Activated T-helper 9 cell treated with anti-CD3 and anti-CD28 coated beads, Interleukin-2, amount 50 U/mL, for 16 hours (primary cell): Measurements from ENCODE around the gene EDNRB.
"Not testable (repeated sequence)": the region's sequence is repeated elsewhere in the genome, so short reads cannot be mapped to it uniquely, and the experiment has no call there.

ENCODE experiments used
- DNase-seq: peaks from one replicate; pipeline ENCODE4 v3.0.0-alpha.2; 2020; ENCODE audit warnings: low read depth

Gene EDNRB

DNA sequence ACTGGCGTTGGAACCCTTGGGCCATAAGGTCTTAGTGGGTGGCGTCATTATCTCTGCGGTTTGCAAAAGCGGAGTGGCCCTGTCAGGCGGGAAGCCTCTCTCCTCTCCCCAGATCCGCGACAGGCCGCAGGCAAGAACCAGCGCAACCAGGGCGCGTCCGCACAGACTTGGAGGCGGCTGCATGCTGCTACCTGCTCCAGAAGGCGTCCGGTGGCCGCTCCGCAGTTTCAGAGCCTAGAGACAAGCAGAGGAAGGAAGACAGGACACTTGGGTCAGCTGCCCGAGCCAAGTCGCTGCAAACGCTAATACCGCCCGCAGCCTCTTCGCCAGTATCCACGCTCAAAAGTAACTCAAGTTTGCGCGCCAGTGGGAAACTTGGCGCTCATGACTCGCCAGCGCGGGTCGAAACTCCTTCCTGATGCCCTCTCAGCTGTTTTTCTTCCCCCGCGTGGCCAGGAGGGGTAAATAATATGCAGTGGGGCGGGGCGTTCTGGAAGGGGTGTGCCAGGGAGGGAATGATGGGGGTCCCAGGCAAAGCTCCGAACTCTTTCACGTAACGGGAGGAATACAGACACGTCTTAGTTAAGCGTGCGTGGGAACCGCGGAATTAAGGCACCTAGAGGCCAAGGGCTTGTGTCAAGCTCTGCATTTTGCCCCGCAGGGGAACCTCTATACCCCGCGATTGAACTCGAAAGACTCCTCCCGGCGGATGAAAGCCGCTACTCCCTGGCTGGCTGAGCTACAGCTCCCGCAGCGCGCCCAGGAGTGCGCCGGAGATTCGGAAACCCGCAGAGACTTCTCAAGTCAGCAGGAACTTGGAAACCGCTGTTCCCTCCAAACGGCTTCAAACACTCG is at the start of gene EDNRB:
TSS of gene EDNRB (minus strand) at position 441 of the 855 bp plus-strand sequence. CDS start at position 183, 258 bp downstream.
- DNase-seq, result no peak

DNA sequence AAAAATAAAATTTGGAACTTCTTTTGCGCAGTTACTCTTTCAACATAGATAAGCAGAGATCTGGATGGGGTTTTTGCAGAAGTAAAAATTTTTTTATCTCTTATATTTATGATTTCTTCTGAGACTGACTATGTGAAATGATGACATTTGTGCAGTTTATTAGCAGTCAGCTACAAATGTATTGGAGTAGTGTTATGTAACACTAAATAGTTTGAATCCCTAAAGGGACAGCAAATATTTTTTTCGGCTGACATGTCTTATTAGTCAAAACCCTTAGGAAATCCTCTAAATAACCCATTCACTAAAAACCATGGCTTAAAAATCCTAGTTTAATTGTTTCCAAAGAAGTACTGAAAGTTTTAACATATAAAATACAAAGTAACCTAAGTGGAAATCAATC is 48.0 kb upstream of the EDNRB start:
- no peak for DNase-seq

DNA sequence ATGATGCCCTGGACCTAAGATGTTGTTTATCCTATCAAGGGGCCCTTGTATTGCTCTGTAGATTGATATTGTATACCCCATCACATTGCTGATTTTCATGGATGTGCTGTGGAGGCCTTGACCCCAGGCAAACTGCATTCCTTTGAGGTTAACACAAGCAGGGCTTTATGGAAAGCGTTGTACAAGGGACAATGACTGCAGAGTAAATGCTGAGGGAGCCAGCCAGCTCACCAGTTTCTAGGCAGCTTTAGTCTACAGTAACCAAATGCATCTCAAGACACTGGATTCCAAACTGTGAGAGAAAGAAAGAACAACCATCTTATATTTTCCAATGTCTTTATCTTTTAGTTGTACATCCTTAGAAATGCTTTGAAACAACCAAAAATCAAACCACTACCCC is 34.1 kb upstream of the EDNRB start:
- DNase-seq, result no peak

DNA sequence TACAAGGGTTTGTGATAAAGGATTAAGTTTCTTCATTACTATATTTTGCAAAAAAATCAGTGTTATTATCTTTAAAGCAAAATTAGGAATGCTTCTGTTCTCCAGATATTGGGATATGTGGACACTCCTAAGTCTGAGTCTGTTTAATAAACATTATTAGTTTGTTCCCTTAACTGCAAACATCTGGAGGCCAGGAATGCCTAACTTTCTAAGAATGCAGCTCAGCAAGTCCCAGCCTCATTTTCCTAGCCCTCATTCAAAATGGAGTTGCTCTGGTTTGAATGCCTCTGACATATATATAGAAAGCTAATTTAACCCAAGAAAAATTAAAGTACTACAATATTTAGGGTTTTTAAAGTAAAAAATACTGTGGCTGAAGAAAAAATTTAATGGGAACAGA is 33.6 kb upstream of the EDNRB start:
- no peak for DNase-seq

DNA sequence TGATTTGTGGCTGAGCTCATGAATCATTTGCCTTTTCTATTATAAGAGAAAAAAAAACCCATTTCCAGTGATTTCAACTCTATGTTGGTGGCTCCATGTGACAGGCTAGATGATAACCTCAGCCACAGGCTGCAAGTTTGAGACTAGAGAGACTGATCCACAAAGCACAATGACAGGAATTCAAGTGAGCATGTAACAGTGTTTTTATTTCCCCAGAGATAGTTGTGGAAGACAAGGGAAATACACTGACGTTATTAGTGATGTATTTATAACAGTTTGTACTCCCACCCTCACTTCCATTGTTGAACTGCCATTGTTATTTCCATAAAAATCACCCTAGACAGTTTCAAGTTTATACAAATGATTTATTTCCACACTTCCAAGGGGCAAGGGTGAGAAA is 27.9 kb upstream of the EDNRB start:
- DNase-seq, result no peak

DNA sequence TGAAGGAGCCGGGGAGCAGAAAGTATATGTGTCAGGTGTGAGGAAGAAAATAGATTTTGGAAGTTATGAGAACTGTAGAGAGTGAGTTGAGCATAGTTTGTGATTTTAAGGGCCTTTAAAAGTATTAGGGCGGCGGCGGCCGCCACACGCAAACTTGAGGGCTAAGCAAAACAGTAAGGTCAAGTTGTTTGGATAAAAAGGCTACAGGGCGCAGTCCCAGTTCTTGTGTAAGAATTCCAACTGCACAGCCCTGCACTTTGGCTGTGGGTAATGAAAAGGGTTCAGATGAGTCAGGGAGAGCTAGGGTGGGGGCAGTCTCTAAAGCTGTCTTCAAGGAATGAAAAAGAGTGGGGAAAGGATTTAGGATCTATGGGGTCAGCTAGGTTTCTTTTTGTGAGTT is 16.4 kb upstream of the EDNRB start:
- DNase-seq, result not testable (repeated sequence)

DNA sequence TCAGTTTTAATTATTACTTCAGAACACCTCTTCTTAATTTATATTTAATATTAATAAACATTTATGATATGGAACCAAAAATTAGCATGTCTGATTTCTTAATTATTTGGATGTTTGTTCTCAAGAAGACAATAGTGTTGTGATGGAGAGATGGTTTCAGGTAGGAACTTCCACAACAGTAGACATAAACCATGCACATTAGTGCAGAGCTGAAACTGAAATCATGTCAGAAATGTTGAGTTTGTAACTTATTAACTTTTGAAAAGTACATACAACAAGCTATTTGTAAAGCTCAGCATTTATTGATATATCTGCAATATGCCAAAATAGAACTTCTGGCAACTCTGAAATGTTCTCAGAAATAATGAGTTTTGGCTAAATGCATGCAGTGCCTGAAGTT is 11.8 kb upstream of the EDNRB start:
- no peak for DNase-seq

DNA sequence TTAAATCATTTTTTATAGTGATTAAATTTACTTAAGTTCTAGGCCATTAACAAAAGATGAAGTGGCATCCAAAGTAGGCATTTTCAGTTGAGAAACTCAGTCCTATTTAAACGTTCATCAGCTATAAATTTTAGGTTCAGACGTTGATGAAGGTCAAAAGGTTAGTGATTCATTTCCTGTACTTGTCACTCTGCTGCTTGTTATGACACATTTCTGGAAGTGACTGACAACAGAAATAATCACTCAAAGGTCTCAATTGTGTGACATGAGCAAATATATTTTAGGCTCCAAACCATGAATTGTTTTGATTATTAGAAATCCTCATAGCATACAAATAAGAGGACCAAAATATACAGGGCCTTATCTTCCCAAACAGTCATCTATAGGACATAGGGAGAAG is 10.3 kb upstream of the EDNRB start:
- DNase-seq, result no peak

DNA sequence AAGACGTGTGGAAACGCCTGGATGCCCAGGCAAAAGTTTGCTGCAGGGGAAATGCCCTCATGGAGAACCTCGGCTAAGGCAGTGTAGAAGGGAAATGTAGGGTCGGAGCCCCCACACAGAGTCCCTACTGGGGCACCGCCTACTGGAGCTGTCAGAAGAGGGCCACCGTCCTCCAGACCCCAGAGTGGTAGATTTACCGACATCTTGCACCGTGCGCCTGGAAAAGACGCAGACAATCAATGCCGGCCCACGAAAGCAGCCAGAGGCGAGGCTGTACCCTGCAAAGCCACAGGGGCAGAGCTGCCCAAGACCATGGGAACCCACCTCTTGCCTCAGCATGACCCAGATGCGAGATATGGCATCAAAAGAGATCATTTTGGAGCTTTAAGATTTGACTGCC is 7.0 kb upstream of the EDNRB start:
- DNase-seq, result no peak

DNA sequence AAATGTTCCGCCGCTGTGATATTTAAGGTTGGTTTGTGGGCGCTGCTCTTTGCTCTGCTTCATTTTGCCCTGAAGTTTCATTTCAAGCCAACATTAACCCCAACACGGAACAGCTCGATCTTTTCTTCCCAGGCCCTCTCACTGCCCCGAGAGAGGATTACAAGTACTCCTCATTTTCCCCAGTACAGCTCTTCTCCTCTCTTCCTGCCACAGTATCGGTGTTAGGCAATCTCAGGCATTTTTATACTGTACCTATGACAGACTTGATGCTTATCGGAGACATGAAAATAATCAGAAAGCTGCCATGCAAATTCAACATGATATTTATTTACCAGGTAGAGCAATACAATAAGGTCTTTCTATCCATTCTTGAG is 1.3 kb upstream of the EDNRB start:
- no peak for DNase-seq

DNA sequence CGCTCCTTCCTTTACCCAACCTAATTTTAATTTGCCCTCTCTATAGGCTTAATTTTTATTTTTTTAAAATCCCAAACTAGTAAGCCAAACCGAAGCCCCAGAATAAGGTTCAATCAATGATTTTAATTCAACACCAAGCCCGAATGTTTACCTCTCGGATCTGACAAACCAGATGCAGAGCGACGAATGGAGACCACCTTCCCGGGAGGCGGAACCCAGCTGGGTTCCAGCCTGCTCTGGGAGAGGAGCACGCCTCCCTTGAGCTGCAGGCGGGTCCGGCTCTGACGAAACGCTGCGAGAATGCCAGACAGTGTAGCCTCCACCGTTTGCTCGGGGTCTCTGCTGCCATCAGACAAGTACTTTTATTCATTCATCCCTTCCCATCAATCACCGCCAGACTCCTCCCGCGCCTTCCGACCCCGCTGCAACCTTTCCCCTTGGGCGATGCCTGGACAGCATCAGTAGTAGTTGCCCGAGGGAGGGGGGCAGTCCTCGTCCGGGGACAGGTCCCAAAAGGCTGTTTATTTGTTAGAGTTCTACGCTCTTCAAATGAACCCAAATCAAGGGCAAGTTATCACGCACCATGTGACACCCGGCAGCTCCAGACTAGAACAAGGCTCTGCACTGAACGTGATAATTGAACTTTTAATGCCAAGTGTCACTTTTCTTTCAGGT is 752 bp upstream of the EDNRB start:
- no peak for DNase-seq

DNA sequence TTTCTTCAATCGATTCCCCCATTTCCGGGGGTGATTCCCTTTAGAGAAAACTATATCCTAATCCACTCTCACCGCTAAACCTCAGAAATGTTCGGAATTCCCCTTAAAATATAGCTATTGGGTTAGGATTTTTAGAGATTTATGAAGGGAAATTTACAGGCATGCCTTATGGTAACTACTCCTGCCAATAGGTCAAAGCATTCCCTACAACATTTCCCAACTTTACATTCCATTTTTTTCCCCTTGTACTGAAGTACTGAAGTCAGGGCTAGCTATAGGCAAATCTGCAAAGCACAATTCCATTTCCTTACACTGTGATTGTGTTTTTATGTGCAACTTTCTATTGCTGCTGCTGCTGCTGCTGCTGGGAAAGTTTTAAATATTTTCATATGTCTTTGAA is 2.1 kb downstream of the EDNRB start:
- DNase-seq, result no peak

DNA sequence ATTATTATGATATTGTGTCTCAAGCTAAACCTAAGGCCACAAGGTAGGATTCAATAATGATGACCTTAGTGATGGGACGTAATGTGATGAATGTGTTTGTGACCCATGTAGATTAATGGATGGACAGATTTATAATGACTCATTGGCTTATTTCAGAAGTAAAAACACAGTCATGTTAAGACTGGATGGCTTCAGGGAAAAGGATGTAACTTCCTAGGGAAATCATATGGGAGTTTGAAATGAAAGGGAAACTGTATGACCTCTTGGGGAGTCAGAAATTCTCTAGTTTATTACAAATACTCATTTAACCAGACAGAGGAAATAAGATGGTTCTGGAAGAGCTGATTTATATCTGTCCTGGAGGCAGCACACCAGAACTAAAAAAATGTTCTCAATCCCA is 2.9 kb downstream of the EDNRB start:
- DNase-seq, result no peak

DNA sequence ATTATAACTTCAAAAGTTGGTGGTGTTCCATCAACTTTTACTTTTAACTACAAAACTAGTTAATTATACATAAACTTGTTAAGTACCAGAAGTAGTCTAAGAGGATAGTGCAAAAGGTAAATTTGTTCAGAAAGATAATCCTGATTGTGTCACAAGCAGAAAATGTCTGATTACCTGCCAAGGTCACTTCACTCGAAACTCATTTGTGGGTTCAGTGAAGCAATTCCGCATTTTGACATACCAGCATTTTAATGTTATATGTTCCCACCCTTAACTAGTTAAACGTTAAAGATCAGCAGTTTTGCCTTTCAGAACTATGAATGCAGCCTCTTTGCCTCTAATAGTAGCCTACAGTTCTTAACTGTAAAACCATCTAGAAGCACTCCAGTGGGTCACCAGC is 5.6 kb downstream of the EDNRB start:
- no peak for DNase-seq

DNA sequence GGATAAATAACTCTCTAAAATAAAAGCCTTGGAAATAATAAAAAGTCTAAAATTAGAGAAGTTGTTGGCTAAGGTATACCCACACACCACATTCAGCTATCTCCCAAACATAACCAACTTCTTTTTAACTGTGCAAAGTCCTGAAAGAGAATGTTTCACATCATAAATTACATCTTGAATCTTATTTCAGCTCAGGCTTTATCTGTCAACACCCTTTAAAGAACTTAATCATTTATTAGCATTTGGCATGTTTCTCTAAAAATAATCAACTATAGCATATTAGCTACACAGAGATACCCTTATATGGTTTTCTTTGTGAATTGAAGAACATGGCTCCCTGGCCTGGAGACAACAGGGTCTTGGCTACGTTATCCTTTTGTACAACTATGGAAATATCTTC is 6.9 kb downstream of the EDNRB start:
- DNase-seq, result no peak

DNA sequence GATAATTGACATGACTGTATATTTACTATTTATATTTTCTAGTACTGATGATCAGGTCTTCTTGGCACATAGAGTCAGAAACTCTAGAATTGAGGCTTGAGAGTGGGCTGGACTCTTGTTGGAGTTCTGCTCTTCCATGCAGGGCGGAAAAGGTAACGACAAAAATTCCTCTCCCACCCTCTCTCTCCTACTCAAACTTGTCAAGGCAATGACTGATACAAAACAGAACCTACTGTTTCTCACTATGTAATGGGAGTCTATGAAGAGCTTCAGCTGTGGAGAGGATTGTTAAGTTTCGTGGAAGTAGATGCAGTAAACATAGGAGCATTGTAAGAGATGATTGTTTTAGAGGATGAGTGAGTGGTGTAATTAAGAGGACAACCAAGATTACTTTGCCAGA is 8.8 kb downstream of the EDNRB start:
- no peak for DNase-seq

DNA sequence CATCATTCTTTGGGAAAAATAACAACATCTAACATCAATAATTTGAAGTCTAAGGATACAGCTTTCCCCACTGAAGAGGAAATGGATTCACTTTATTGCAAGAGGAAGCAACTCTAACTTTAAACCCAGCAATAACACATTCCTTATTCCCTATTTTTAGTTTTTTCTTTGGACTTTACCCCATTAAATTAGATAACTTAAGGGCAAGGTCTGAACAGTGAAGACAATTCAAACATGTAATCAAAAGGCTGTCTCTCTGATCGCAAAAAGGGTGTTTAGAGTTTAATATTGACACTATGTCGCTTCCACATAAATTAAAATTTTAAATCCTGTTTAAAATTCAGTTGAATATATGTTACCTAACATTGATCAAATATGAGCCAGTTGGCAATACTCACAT is 10.1 kb downstream of the EDNRB start:
- DNase-seq, result no peak

DNA sequence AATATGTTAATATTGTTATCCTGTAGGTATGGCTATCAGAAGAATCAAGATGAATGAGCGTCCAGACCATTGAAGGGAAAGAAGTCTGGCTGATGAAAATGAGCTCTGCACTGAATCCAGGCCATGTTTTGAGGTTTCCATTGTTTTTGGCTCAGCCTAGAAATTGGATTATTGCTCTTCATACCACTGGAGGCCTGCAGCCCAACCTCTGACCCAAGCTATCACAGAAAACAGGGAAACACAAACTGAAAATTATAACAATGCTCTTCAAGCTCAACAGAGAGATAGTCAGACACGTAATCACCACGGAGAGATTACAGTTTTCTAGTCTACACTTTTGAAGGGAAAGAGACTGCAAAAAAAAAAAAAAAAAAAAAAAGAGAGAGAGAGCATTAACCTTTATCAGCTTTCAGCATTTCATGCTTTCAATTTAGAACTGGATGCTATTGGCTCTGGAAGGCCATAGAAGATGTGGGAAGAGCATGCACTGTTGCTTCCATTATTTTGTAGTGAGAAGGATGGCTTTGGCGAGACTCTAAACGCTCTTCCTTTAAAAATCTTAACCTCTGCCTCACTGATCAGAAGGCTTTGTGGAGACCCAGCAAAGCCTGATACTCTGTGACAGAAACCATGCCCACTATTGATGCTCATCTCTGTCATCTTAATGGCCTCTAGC is 10.8 kb downstream of the EDNRB start:
- DNase-seq, result no peak

DNA sequence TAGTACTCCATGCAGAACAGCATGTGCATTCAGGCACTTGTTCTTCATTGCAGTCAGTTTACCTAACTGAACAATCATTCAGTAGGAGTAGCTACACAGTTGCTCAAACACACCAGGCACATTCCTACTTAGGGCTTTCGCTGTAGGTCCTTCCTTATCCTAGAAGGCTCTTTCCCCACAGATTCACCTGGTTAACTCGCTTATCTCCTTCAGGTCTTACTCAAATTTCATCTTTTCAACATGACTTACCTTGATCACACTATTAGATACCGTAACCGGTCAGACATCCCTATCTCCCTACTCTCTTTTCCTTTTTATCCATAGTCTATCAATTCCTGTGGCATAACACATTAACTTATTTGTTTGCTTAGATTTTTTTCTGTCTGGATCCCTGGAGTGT is 14.6 kb downstream of the EDNRB start:
- no peak for DNase-seq

DNA sequence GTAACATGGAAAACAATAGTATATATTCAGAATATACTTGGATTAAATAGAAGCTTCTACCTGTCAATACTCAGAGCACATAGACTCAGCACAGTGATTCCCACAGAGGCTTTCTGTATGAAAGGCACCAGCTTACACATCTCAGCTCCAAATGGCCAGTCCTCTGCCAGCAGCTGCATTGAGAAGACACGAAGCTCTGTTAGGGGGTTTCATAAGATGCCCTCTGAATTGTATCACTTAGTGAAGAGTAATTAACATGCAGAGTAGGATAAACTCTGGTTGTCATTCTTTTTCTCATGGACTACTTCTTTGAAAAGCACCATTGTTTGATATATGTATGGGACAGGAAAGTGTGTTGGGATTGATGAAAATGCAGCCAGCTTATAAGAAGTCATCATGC is 15.2 kb downstream of the EDNRB start:
- DNase-seq, result no peak

DNA sequence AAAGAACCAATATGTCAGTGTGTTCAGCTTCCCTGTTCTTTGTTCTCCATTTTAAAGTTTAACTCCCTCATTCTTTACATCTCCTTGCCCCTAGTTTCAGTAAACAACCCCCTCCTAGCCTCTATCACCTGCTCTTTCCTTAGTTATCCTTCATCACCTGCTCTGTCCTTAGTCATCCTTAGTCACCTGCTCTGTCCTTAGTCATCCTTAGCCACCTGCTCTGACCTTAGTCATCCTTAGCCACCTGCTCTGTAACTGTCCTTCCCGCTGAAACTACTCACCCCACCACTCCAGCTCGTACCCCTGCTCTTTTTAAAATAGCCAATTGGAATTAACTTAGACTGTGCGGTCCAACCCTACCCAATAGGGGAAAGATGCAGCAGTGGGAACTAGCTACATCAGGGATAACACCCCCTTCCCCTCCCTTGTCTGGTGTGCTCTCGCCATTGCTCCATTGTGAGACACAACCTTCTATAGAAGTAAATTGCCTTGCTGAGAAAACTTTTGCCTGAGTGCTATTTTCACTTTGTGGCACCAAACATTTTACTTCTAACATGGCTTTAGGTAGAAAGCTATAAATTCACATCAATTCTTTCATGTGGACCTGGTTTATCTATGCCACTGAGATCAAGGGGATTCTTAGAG is 16.2 kb downstream of the EDNRB start:
- no peak for DNase-seq

DNA sequence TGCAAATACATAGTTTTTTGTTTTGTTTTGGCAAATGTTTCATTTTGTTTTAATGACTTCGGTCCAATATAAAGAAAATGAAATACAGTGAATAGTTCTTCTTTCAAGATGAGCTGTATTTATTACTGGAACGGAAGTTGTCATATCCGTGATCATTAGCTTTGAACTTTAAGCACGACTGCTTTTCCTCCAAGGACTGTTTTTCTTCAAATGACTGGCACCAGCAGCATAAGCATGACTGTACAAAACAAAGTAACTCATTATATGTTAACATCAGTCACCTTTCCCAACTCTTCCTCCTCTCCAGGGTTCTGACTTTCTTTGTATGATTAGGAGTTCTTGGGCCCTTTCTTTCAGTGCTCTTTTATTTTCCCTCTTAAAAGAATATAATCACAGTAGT is 20.5 kb downstream of the EDNRB start:
- DNase-seq, result no peak

DNA sequence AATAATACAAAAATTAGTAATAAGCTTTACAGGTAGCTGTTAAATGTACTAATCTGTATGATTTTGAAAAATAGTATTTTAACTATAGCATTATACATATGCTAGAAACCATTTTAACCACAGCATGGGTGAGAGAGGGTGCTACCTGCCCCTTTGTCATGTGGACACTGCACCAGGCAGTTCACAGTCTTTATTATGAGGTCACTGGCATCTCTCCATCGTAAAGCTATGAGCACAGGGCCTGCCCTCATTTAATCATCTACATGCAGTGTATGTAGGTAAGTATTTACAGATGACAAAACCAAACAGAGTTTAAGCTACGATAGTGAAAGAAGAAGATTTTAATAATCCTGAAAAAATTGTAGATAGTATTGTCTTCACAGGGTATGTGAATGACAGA is 21.7 kb downstream of the EDNRB start:
- DNase-seq, result no peak
